Gastroesophageal sphincter (tissue), 4 donors: ENCODE data around the gene CPNE7. TPM values are rescaled to one million over a fixed set of nuclear protein-coding genes. Genes with fewer than 3 reads are reported as not detected.

Experiments used
- ATAC-seq: fragments of 150-250 bp; one replicate; pipeline ENCODE4 v1.9.1; 2016; ENCODE audit warnings: mild to moderate bottlenecking, moderate library complexity
- H3K27ac ChIP-seq, 4 donors: fragments of 200-600 bp; sonication (generic) in 3 of 4; 1 replicate in 3 of 4; 2 replicates in 1 of 4; pipeline ENCODE4 v1.5.1; 2016 to 2019
- H3K27me3 ChIP-seq: fragments of 200-600 bp; sonication (generic); one replicate; pipeline ENCODE4 v1.5.1; 2019
- H3K36me3 ChIP-seq, 2 donors: fragments of 200-600 bp; sonication (generic); one replicate each; pipeline ENCODE4 v1.5.1; 2019; ENCODE audit warnings: control low read depth in 1 of 2
- H3K4me1 ChIP-seq, 3 donors: fragments of 200-600 bp; sonication (generic); 1 replicate in 2 of 3; 2 replicates in 1 of 3; pipeline ENCODE4 v1.5.1; 2016 to 2019; ENCODE audit warnings: control low read depth in 2 of 3
- H3K4me3 ChIP-seq, 2 donors: fragments of 200-600 bp; sonication (generic); one replicate each; pipeline ENCODE4 v1.5.1; 2019; ENCODE audit warnings: mild to moderate bottlenecking in 1 of 2, moderate library complexity in 1 of 2
- H3K9me3 ChIP-seq, 3 donors: fragments of 200-600 bp; sonication (generic); one replicate each; pipeline ENCODE4 v1.5.1; 2017 to 2019; ENCODE audit warnings: control low read depth in 2 of 3
- EP300 ChIP-seq: sonication (generic); formaldehyde crosslinking; IDR thresholded peaks from one replicate; pipeline ENCODE4 v1.6.1; 2017; ENCODE audit warnings: antibody characterized with exemption, mild to moderate bottlenecking
- POLR2A ChIP-seq, 2 donors: fragments of 450-650 bp; IDR thresholded peaks; one replicate each; pipeline ENCODE4 v1.6.1; 2017; ENCODE audit warnings: antibody characterized with exemption in 2 of 2, mild to moderate bottlenecking in 2 of 2, moderate library complexity in 1 of 2
- POLR2AphosphoS5 ChIP-seq: sonication (generic); formaldehyde crosslinking; IDR thresholded peaks from one replicate; pipeline ENCODE4 v1.6.1; 2017; ENCODE audit warnings: antibody characterized with exemption
- WGBS, 2 donors: methylation state at CpG; one replicate each; pipeline ENCODE4 v1.1.5; 2018; ENCODE audit warnings: low coverage in 1 of 2; 5-methylcytosine and 5-hydroxymethylcytosine counted together
- total RNA-seq, 4 donors: library from RNA; depleted of rRNA; stranded (reverse); fragments of >200 nt; gene quantifications; one replicate each; pipeline ENCODE4 v1.1.0, GENCODE V29; 2016
- TF ChIP-seq, protein P1 (sequence below), 4 experiments: fragments of 200-600 bp in 2 of 4; fragments of 450-650 bp in 2 of 4; sonication (generic) in 1 of 4; IDR thresholded peaks; one replicate each; pipeline ENCODE4 v1.5.1; 2017 to 2019; ENCODE audit warnings: antibody characterized with exemption in 4 of 4, mild to moderate bottlenecking in 2 of 4, moderate library complexity in 2 of 4

The CPNE7 gene
- 1 to 10 TPM in 1 of 4 donors, under 1 TPM in 1, not detected in 2; 0.67 to 1.8 TPM for total RNA-seq

GRCh38 chr16:89575247-89576152 lies at the start of gene CPNE7:
TSS of gene CPNE7 (plus strand) at chr16:89575758. CDS start at chr16:89575898, 140 bp downstream.
- no peak for TF ChIP-seq POLR2AphosphoS5
- no peak for TF ChIP-seq EP300
- TF ChIP-seq, protein P1, sequence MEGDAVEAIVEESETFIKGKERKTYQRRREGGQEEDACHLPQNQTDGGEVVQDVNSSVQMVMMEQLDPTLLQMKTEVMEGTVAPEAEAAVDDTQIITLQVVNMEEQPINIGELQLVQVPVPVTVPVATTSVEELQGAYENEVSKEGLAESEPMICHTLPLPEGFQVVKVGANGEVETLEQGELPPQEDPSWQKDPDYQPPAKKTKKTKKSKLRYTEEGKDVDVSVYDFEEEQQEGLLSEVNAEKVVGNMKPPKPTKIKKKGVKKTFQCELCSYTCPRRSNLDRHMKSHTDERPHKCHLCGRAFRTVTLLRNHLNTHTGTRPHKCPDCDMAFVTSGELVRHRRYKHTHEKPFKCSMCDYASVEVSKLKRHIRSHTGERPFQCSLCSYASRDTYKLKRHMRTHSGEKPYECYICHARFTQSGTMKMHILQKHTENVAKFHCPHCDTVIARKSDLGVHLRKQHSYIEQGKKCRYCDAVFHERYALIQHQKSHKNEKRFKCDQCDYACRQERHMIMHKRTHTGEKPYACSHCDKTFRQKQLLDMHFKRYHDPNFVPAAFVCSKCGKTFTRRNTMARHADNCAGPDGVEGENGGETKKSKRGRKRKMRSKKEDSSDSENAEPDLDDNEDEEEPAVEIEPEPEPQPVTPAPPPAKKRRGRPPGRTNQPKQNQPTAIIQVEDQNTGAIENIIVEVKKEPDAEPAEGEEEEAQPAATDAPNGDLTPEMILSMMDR (IDR thresholded peaks at IDR 0.05), result no peak
- no peak for TF ChIP-seq POLR2A (IDR thresholded peaks at IDR 0.05)
- Histone ChIP-seq H3K4me3 (peak within 1 kb of the TSS in 1 of 2 donors; percentile 34), H3K27me3 (peaks cover 76% of the 10 kb centered on the region), H3K27ac (no peak within 1 kb of the TSS), H3K4me1 (peaks cover 0 to 24% (median 14%) of the 10 kb centered on the region in 3 donors), H3K9me3 (no peaks in the 10 kb centered on the region), H3K36me3 (no peaks in the 10 kb centered on the region)
- no CpG with 5 or more reads among the region's 103 CpGs for WGBS, 2 donors
- ATAC-seq, result no peak

DNA sequence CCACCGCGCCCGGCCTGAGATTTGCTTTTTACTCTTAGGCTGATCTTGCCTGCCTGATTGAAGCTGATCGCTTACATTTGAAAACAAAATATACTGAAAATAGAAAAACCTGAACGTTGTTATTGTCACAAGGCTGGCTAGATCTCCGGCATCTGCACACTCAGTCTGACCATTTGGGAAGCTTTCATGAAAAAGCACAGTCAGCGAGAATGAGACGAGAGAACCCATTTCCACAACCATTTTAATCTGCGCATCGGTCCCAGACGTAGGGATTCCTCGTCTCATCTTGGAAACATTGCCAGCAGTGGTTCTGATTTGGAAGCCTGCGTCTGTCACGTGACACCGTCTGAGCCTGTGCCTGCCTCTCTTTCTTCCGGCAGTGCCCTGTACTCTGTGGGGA lies 46.5 kb upstream of the CPNE7 start:
- WGBS, 2 donors, result 79 to 92% methylated on average over 13 to 16 of the region's 16 CpGs
- no peaks in the 10 kb centered on the region for H3K4me1 ChIP-seq
- no peaks in the 10 kb centered on the region for H3K27me3 ChIP-seq
- no peak for ATAC-seq
- peaks cover 0 to 100% of the 10 kb centered on the region in 2 donors for H3K36me3 ChIP-seq
- H3K9me3 ChIP-seq, result no peaks in the 10 kb centered on the region
- no peak overlapping the region for H3K27ac ChIP-seq
- H3K4me3 ChIP-seq, result no peak overlapping the region
- TF ChIP-seq POLR2AphosphoS5, result no peak
- TF ChIP-seq POLR2A (IDR thresholded peaks at IDR 0.05), result no peak

GRCh38 chr16:89530401-89531381 lies 44.9 kb upstream of the CPNE7 start:
- H3K36me3 ChIP-seq, result peaks cover 0 to 100% of the 10 kb centered on the region in 2 donors
- peaks cover 0 to 11% (median 0%) of the 10 kb centered on the region in 3 donors for H3K4me1 ChIP-seq
- TF ChIP-seq POLR2AphosphoS5, result no peak
- TF ChIP-seq, protein P1 (IDR thresholded peaks at IDR 0.05), result no peak
- no peak for TF ChIP-seq EP300
- no peak for TF ChIP-seq POLR2A (IDR thresholded peaks at IDR 0.05)
- H3K27ac ChIP-seq, result no peak overlapping the region
- no peaks in the 10 kb centered on the region for H3K27me3 ChIP-seq
- ATAC-seq, result no peak
- WGBS, 2 donors, result 60 to 95% methylated on average over 1 to 14 of the region's 37 CpGs
- no peak overlapping the region for H3K4me3 ChIP-seq
- H3K9me3 ChIP-seq, result no peaks in the 10 kb centered on the region

GRCh38 chr16:89531821-89532526 lies 43.6 kb upstream of the CPNE7 start:
- Histone ChIP-seq H3K4me3 (no peak overlapping the region), H3K4me1 (peaks cover 0 to 11% (median 0%) of the 10 kb centered on the region in 3 donors), H3K36me3 (peaks cover 0 to 99% of the 10 kb centered on the region in 2 donors), H3K9me3 (no peaks in the 10 kb centered on the region), H3K27ac (peak overlapping the region in 2 of 4 donors; percentile 4 to 24), H3K27me3 (no peaks in the 10 kb centered on the region)
- 80 to 85% methylated on average over 2 to 13 of the region's 31 CpGs for WGBS, 2 donors
- ATAC-seq, result no peak
- TF ChIP-seq POLR2AphosphoS5, result no peak
- TF ChIP-seq EP300, result no peak
- no peak for TF ChIP-seq POLR2A (IDR thresholded peaks at IDR 0.05)
- TF ChIP-seq, protein P1 (IDR thresholded peaks at IDR 0.05), result no peak
